ENCODE results near the gene MAD1L1. TPM values are rescaled to one million over a fixed set of nuclear protein-coding genes. Genes with fewer than 3 reads are reported as not detected.
"Not testable (repeated sequence)": the region's sequence is repeated elsewhere in the genome, so short reads cannot be mapped to it uniquely, and the experiment has no call there.

MAD1L1 gene
- total and polyA plus RNA-seq, 2 experiments from 2014 or later: 38.2 to 69.8 TPM

DNA sequence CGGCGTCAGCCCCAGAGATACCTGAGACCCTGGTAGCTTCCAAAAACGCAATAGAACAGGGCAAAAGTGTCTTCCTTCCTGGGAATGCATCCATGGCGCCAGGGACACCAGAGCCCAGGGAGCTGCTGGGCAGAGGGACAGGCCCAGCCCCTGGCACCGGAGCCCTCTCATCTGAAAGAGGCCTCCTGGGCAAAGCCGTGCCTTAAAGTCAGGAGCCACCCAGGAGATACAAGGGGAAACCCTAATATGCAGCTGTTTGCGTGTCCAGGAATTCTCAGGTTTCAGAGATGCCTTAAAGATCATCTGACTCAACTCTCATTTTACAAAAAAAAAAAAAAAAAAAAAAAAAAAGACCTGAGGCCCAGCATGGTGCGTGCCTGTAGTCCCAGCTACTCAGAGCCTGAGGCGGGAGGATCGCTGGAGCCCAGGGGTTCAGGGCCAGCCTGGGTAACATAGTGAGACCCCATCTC lies 37.3 kb upstream of the MAD1L1 start:
- Histone ChIP-seq H3K36me3 (ENCODE audit: low read depth) (no peaks in the 10 kb centered on the region), H3K9ac (no peak overlapping the region), H3K27me3 (replicated peaks; ENCODE audit: insufficient read depth) (no peaks in the 10 kb centered on the region), H3K4me3 (no peak overlapping the region), H3K4me2 (ENCODE audit: unreplicated experiment) (no peak overlapping the region), H3K27ac (no peak overlapping the region), H3K79me2 (ENCODE audit: insufficient read depth) (no peaks in the 10 kb centered on the region), H3K9me2 (ENCODE audit: insufficient read depth) (no peaks in the 10 kb centered on the region), H2AFZ (no peak overlapping the region), H3K4me1 (ENCODE audit: insufficient read depth) (peaks cover 6% of the 10 kb centered on the region), H3K9me3 (ENCODE audit: low read depth) (no peaks in the 10 kb centered on the region), H3F3A (ENCODE audit: insufficient read depth) (no peaks in the 10 kb centered on the region), H4K20me1 (ENCODE audit: insufficient read depth) (no peaks in the 10 kb centered on the region)
- no peak for DNase-seq
- no peak for TF ChIP-seq EZH2phosphoT487 (IDR thresholded peaks at IDR 0.05; ENCODE audit: insufficient read depth, low read depth)
- in situ Hi-C loops (cut with MboI): no loop called here
- WGBS, 2 experiments (ENCODE audit: low coverage in 1 of 2, low lambda C conversion rate in 2 of 2, missing lambda C conversion rate in 2 of 2): 87 to 95% methylated on average over 10 of the region's 10 CpGs

DNA sequence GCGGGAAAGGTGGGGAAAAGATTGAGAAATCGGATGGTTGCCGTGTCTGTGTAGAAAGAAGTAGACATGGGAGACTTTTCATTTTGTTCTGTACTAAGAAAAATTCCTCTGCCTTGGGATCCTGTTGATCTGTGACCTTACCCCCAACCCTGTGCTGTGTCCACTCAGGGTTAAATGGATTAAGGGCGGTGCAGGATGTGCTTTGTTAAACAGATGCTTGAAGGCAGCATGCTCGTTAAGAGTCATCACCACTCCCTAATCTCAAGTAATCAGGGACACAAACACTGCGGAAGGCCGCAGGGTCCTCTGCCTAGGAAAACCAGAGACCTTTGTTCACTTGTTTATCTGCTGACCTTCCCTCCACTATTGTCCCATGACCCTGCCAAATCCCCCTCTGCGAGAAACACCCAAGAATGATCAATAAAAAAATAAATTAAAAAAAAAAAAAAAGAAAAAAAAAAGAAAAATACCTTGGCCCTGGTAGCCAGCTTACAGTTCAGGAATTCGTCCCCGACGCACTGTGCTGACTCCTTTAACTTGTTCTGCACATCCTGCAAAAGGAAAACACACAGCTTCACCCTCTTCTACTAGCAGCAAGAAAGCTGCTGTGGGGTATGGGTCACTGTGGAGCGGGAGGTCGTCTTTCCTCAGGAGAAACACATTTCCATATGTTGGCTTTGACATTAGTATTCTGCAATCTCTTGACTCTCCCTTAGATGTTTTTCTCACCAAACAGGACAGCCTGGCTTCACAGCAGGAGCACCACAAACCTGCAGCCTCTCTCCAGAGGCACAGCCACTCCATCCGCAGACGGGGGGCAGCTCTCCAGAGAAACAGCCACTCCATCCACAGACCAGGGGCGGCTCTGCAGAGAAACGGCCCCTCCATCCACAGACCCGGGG lies 36.6 kb upstream of the MAD1L1 start:
- H3K9ac ChIP-seq; in situ Hi-C loops (cut with MboI); H3K27me3 ChIP-seq (replicated peaks; ENCODE audit: insufficient read depth); H3K36me3 ChIP-seq (ENCODE audit: low read depth); H3K4me1 ChIP-seq (ENCODE audit: insufficient read depth); H3K27ac ChIP-seq; H3K4me2 ChIP-seq (ENCODE audit: unreplicated experiment); H3K9me2 ChIP-seq (ENCODE audit: insufficient read depth); H4K20me1 ChIP-seq (ENCODE audit: insufficient read depth); H3F3A ChIP-seq (ENCODE audit: insufficient read depth); H2AFZ ChIP-seq; H3K4me3 ChIP-seq; H3K9me3 ChIP-seq (ENCODE audit: low read depth); H3K79me2 ChIP-seq (ENCODE audit: insufficient read depth): not testable (repeated sequence)
- 54 to 69% methylated on average over 11 to 13 of the region's 18 CpGs for WGBS, 2 experiments (ENCODE audit: low coverage in 1 of 2, low lambda C conversion rate in 2 of 2, missing lambda C conversion rate in 2 of 2)
- DNase-seq: peak; percentile 46

DNA sequence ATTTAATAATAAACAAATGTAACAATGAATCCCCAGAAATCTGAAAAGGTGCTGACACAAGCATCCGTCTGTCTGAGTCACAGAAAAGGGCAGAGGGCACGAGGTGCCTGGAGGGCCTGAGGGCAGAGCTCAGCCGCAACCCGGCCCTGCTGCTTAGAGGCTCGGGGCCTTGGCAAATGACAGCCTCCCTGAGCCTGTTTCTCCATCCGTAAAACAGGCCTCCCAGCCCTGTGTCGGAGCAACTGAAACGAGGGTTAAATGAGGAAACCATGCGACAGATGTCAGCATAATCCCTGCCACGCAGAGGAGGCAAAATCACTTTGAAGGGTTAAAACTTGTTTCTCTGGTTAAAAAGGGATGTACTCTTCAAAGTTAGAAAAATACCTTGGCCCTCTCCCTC lies 34.2 kb upstream of the MAD1L1 start:
- no peaks in the 10 kb centered on the region for H3K79me2 ChIP-seq (ENCODE audit: insufficient read depth)
- H3K4me2 ChIP-seq (ENCODE audit: unreplicated experiment): no peak overlapping the region
- no peak overlapping the region for H3K4me3 ChIP-seq
- peak; percentile 64 for DNase-seq
- no peaks in the 10 kb centered on the region for H4K20me1 ChIP-seq (ENCODE audit: insufficient read depth)
- TF ChIP-seq EZH2 (IDR thresholded peaks at IDR 0.05; ENCODE audit: insufficient read depth, poor library complexity, severe bottlenecking) (no peak), EZH2phosphoT487 (IDR thresholded peaks at IDR 0.05; ENCODE audit: insufficient read depth, low read depth) (no peak)
- H3K36me3 ChIP-seq (ENCODE audit: low read depth): no peaks in the 10 kb centered on the region
- 55 to 58% methylated on average over 10 of the region's 10 CpGs for WGBS, 2 experiments (ENCODE audit: low coverage in 1 of 2, low lambda C conversion rate in 2 of 2, missing lambda C conversion rate in 2 of 2)
- no peaks in the 10 kb centered on the region for H3K27me3 ChIP-seq (replicated peaks; ENCODE audit: insufficient read depth)
- no peaks in the 10 kb centered on the region for H3F3A ChIP-seq (ENCODE audit: insufficient read depth)
- peaks cover 6% of the 10 kb centered on the region for H3K4me1 ChIP-seq (ENCODE audit: insufficient read depth)
- H3K9ac ChIP-seq: peak overlapping the region; percentile 10; the same call in 1 of the 2 replicates
- no peak overlapping the region for H3K27ac ChIP-seq
- no peak overlapping the region for H2AFZ ChIP-seq
- in situ Hi-C loops (cut with MboI): no loop called here
- no peaks in the 10 kb centered on the region for H3K9me3 ChIP-seq (ENCODE audit: low read depth)
- H3K9me2 ChIP-seq (ENCODE audit: insufficient read depth): no peaks in the 10 kb centered on the region

DNA sequence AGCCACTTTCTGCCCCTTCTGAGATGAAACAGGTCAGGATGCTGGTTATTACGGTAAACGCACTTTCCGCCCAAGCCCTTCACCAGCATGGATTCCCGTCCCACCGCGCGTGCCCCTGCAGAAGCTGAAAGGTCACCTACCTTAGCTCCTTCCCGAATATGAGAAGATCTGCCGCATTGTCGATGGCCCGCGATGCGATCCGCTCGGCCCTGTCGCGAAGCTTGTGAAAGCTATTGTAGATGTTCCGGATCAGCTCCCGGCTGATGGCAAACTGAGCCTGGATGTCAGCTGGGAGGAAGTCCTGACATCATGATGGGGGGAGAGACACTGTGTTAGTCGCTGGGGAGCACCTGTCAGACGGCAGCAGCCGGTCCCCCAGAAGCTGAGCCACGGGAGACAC lies 31.4 kb upstream of the MAD1L1 start:
- Histone ChIP-seq H3K9me3 (ENCODE audit: low read depth) (no peaks in the 10 kb centered on the region), H3K36me3 (ENCODE audit: low read depth) (no peaks in the 10 kb centered on the region), H2AFZ (no peak overlapping the region), H3F3A (ENCODE audit: insufficient read depth) (no peaks in the 10 kb centered on the region), H3K9ac (no peak overlapping the region), H3K4me1 (ENCODE audit: insufficient read depth) (peaks cover 6% of the 10 kb centered on the region), H3K79me2 (ENCODE audit: insufficient read depth) (no peaks in the 10 kb centered on the region), H3K27ac (no peak overlapping the region), H3K27me3 (replicated peaks; ENCODE audit: insufficient read depth) (no peaks in the 10 kb centered on the region), H4K20me1 (ENCODE audit: insufficient read depth) (no peaks in the 10 kb centered on the region), H3K9me2 (ENCODE audit: insufficient read depth) (no peaks in the 10 kb centered on the region), H3K4me3 (no peak overlapping the region), H3K4me2 (ENCODE audit: unreplicated experiment) (no peak overlapping the region)
- no peak for DNase-seq
- TF ChIP-seq EZH2phosphoT487 (IDR thresholded peaks at IDR 0.05; ENCODE audit: insufficient read depth, low read depth): no peak
- TF ChIP-seq EZH2 (IDR thresholded peaks at IDR 0.05; ENCODE audit: insufficient read depth, poor library complexity, severe bottlenecking): no peak
- in situ Hi-C loops (cut with MboI): no loop called here
- WGBS, 2 experiments (ENCODE audit: low coverage in 1 of 2, low lambda C conversion rate in 2 of 2, missing lambda C conversion rate in 2 of 2): 96 to 97% methylated on average over 23 of the region's 23 CpGs
